Measurements from ENCODE around the gene ZNF524.
"Not testable (repeated sequence)": the region's sequence is repeated elsewhere in the genome, so short reads cannot be mapped to it uniquely, and the experiment has no call there.

Gene ZNF524

DNA sequence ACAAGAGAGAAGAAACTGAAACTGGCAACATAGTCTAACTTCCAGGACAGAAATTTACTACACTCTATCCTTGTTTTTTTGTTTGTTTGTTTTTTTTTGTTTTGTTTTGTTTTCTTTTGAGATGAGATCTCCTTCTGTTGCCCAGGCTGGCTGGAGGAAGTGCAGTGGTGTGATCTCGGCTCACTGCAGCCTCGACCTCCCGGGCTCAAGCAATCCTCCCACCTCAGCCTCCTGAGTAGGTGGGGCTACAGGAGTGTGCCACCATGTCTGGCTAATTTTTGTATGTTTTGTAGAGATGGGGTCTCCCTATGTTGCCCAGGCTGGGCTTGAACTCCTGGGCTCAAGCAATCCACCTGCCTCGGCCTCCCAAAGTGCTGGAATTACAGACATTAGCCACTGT lies 17.8 kb upstream of the ZNF524 start:
- H3K36me3 ChIP-seq (ENCODE audit: control insufficient read depth in 1 of 2, insufficient read depth in 2 of 2, low read length in 2 of 2): peaks cover 2 to 15% of the 10 kb centered on the region in 2 donors
- not testable (repeated sequence) for H3K27ac ChIP-seq (ENCODE audit: low read length); H3K27me3 ChIP-seq (ENCODE audit: low read depth, low read length); H3K9me3 ChIP-seq (ENCODE audit: control insufficient read depth in 1 of 2, low read length in 2 of 2)
- peak overlapping the region in 1 of 2 donors; percentile 9 for H3K4me3 ChIP-seq (ENCODE audit: low read depth in 1 of 2, low read length in 2 of 2)
- peaks cover 6 to 43% of the 10 kb centered on the region in 2 donors for H3K4me1 ChIP-seq (ENCODE audit: control insufficient read depth in 1 of 2, insufficient read depth in 2 of 2, low read length in 2 of 2)

DNA sequence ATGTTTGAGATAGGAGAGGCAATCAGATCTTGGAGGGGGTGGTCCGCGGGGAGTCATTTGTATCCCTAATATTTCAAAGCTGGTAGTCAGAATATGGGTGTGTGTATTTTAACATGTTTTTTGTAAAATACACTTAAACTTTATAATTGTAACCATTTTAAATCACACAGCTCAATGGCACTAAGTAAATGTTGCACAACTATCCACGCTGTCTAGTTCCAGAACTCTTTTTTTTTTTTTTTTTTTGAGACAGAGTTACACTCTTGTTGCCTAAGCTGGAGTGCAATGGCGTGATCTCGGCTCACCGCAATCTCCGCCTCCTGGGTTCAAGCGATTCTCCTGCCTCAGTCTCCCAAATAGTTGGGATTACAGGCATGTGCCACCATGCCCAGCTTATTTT lies 16.2 kb upstream of the ZNF524 start:
- H3K9me3 ChIP-seq (ENCODE audit: control insufficient read depth in 1 of 2, low read length in 2 of 2); H3K27me3 ChIP-seq (ENCODE audit: low read depth, low read length); H3K4me3 ChIP-seq (ENCODE audit: low read depth in 1 of 2, low read length in 2 of 2); H3K27ac ChIP-seq (ENCODE audit: low read length); H3K36me3 ChIP-seq (ENCODE audit: control insufficient read depth in 1 of 2, insufficient read depth in 2 of 2, low read length in 2 of 2): not testable (repeated sequence)
- H3K4me1 ChIP-seq (ENCODE audit: control insufficient read depth in 1 of 2, insufficient read depth in 2 of 2, low read length in 2 of 2): peaks cover 6 to 45% of the 10 kb centered on the region in 2 donors

DNA sequence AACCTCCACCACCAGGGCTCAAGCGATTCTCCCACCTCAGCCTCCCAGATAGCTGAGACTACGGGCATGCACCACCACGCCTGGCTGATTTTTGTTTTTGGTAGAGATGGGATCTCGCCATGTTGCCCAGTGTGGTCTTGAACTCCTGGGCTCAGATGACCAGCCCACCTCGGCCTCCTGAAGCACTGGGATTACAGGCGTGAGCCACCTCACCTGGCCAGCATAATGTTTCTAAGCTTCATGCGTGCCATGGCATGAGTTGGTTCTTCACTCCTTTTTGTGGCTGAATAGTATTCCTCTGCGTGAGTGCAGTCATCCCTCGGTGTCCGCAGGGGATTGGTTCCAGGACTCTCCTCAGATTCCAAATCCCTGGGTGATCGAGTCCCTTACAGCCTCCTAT lies 15.2 kb upstream of the ZNF524 start:
- Histone ChIP-seq H3K4me3 (ENCODE audit: low read depth in 1 of 2, low read length in 2 of 2) (no peak overlapping the region), H3K27ac (ENCODE audit: low read length) (no peak overlapping the region), H3K27me3 (ENCODE audit: low read depth, low read length) (no peaks in the 10 kb centered on the region), H3K4me1 (ENCODE audit: control insufficient read depth in 1 of 2, insufficient read depth in 2 of 2, low read length in 2 of 2) (peaks cover 6 to 40% of the 10 kb centered on the region in 2 donors), H3K9me3 (ENCODE audit: control insufficient read depth in 1 of 2, low read length in 2 of 2) (no peaks in the 10 kb centered on the region), H3K36me3 (ENCODE audit: control insufficient read depth in 1 of 2, insufficient read depth in 2 of 2, low read length in 2 of 2) (no peaks in the 10 kb centered on the region)

DNA sequence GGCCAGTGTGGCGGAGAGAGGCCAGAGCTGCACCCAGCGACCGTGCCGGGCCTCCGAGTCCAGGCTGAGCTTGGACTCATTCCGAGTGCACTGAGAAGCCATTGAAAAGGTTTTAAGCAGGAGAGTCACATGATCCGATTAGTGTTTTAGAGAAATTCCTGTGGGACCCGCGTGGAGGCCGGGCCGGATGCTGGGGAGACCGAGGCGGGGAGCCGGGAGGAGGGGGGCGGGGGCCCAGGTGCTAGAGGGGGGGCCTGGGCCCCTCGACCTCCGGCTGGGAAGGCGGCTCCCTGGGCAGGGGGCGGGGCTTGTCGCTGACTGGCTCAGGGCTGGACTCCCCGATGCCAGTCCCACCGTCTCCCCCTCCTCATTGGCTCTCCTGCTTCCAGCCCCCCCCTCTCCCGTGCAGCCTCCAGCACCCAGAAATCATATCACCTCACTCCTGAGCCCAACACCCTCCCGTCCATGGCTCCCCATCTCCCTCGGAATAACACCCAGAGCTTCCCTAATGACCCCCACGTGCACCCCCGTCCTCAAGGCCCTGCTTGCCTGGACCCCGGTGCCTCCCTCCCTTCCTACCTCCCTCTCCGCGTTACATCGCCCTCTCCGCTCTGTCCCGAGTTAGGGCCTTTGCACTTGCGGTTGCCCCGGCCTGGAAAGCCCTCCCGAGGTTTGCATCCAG lies 14.3 kb upstream of the ZNF524 start:
- Histone ChIP-seq H3K36me3 (ENCODE audit: control insufficient read depth in 1 of 2, insufficient read depth in 2 of 2, low read length in 2 of 2) (no peaks in the 10 kb centered on the region), H3K9me3 (ENCODE audit: control insufficient read depth in 1 of 2, low read length in 2 of 2) (no peaks in the 10 kb centered on the region), H3K4me1 (ENCODE audit: control insufficient read depth in 1 of 2, insufficient read depth in 2 of 2, low read length in 2 of 2) (peaks cover 6 to 37% of the 10 kb centered on the region in 2 donors), H3K27me3 (ENCODE audit: low read depth, low read length) (no peaks in the 10 kb centered on the region), H3K27ac (ENCODE audit: low read length) (no peak overlapping the region), H3K4me3 (ENCODE audit: low read depth in 1 of 2, low read length in 2 of 2) (peak overlapping the region; percentile 37 to 48)

DNA sequence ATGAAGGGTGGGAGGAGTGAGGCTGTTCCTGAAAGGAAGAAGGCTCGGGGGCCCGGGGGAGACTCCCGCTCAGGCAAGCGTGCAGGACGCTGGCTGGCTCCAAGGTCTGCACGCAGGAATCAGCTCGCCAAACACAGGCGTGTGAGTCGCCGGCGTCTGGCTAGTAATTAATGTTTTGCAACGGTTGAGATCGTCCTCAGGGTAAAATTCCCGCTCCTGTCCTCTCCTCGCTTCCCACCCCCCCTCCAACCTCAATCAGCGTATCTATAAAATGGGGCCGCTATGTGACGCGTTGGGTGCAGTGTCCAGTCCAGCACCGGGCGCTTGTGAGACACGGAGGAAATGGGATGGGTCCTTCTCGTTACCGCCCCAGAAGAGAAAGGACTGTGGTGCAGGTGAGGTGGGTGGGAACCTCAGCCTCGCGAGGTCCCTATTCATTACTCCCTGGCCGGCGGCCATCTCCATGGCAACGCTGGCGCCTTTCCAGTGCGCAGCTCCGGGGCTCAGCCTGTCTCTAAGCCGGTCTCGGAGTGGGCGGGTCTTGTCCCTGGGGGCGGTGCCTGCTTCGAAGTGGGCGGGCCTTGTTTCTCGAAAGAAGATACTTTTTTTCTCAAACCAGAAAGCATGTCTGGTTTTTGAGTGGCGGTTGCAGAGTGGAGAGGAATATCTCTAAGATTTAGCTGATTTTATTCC lies 13.0 kb upstream of the ZNF524 start:
- peak overlapping the region; percentile 39 to 52 for H3K4me3 ChIP-seq (ENCODE audit: low read depth in 1 of 2, low read length in 2 of 2)
- no peaks in the 10 kb centered on the region for H3K9me3 ChIP-seq (ENCODE audit: control insufficient read depth in 1 of 2, low read length in 2 of 2)
- no peak overlapping the region for H3K27ac ChIP-seq (ENCODE audit: low read length)
- peaks cover 0 to 24% of the 10 kb centered on the region in 2 donors for H3K4me1 ChIP-seq (ENCODE audit: control insufficient read depth in 1 of 2, insufficient read depth in 2 of 2, low read length in 2 of 2)
- H3K36me3 ChIP-seq (ENCODE audit: control insufficient read depth in 1 of 2, insufficient read depth in 2 of 2, low read length in 2 of 2): peaks cover 0 to 2% of the 10 kb centered on the region in 2 donors
- no peaks in the 10 kb centered on the region for H3K27me3 ChIP-seq (ENCODE audit: low read depth, low read length)

DNA sequence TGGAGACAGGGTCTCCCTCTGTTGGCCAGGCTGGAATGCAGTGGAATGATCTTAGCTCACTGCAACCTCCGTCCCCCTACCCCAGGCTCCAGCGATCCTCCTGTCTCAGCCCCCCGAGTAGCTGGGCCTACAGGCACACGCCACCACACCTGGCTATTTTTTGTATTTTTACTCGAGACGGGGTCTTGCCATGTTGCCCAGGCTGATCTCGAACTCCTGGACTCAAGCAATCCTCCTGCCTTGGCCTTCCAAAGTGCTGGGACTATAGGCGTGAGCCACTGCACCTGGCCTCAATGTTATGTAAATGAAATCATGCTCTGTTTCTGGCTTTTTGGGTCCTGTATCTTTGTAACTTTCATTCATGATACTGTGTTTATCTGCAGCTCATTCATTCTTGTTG lies 11.3 kb upstream of the ZNF524 start:
- Histone ChIP-seq H3K27me3 (ENCODE audit: low read depth, low read length) (no peaks in the 10 kb centered on the region), H3K27ac (ENCODE audit: low read length) (no peak overlapping the region), H3K9me3 (ENCODE audit: control insufficient read depth in 1 of 2, low read length in 2 of 2) (no peaks in the 10 kb centered on the region), H3K4me1 (ENCODE audit: control insufficient read depth in 1 of 2, insufficient read depth in 2 of 2, low read length in 2 of 2) (peaks cover 0 to 21% of the 10 kb centered on the region in 2 donors), H3K4me3 (ENCODE audit: low read depth in 1 of 2, low read length in 2 of 2) (no peak overlapping the region), H3K36me3 (ENCODE audit: control insufficient read depth in 1 of 2, insufficient read depth in 2 of 2, low read length in 2 of 2) (peaks cover 0 to 13% of the 10 kb centered on the region in 2 donors)

DNA sequence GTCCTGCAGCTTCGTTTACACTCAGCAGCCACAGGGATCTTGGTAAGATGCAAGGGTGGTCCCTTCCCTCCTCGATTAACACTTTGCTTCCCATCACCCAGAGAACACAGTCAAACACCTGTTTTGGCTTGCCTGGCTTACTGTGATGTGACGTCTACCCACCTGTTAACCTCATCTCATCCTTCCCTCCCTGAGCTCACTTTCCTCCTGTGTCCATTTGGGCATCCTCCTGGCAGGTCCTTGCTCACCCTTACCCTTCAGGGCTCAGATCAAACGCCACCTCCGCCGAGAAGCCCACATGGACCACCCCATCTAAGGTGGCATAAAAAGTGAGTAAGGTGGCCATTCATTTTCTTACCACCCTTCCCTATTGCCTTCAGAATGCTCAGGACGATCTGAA lies 10.0 kb upstream of the ZNF524 start:
- Histone ChIP-seq H3K36me3 (ENCODE audit: control insufficient read depth in 1 of 2, insufficient read depth in 2 of 2, low read length in 2 of 2) (peaks cover 5 to 16% of the 10 kb centered on the region in 2 donors), H3K27ac (ENCODE audit: low read length) (no peak overlapping the region), H3K9me3 (ENCODE audit: control insufficient read depth in 1 of 2, low read length in 2 of 2) (no peaks in the 10 kb centered on the region), H3K27me3 (ENCODE audit: low read depth, low read length) (no peaks in the 10 kb centered on the region), H3K4me1 (ENCODE audit: control insufficient read depth in 1 of 2, insufficient read depth in 2 of 2, low read length in 2 of 2) (peaks cover 0 to 21% of the 10 kb centered on the region in 2 donors), H3K4me3 (ENCODE audit: low read depth in 1 of 2, low read length in 2 of 2) (no peak overlapping the region)

DNA sequence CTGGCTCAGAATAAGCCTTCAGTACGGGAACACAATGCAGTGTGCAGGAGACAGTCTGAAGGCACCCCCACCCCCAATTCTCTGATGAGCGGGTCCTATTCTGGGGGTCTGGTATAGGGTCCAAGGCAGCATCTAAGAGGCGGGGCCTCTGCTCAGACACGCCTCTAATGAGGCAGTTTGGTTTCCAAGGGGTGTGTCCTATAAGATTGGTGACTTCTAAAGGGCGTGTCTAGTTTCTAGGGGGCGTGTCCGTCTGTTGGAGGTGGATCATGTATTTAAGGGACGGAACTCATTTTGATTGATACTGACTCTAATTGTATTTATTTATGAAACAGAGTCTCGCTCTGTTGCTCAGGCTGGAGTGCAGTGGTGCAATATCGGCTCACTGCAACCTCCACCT lies 9.5 kb upstream of the ZNF524 start:
- Histone ChIP-seq H3K4me3 (ENCODE audit: low read depth in 1 of 2, low read length in 2 of 2) (no peak overlapping the region), H3K4me1 (ENCODE audit: control insufficient read depth in 1 of 2, insufficient read depth in 2 of 2, low read length in 2 of 2) (peaks cover 0 to 18% of the 10 kb centered on the region in 2 donors), H3K27ac (ENCODE audit: low read length) (no peak overlapping the region), H3K9me3 (ENCODE audit: control insufficient read depth in 1 of 2, low read length in 2 of 2) (no peaks in the 10 kb centered on the region), H3K36me3 (ENCODE audit: control insufficient read depth in 1 of 2, insufficient read depth in 2 of 2, low read length in 2 of 2) (peaks cover 10 to 21% of the 10 kb centered on the region in 2 donors), H3K27me3 (ENCODE audit: low read depth, low read length) (no peaks in the 10 kb centered on the region)

DNA sequence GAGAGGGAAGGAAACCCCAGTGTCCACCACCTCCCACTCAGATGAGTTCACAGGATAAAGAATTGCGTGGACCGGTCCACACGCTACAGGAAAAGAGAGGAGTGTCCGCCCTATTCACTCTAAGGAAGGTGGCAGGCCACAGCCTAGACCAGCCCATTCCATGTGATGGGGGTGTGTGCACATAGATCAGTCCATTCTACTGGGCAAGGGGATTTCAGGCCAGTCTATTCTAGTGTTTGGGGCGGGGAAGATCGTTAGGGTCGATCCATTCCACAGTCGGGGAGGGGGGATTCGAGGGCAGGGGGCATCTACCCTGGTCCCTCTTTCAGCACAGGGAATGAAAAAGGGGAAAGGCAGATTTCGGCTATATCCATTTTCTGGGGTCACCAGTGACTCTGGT lies 8.5 kb upstream of the ZNF524 start:
- peaks cover 18 to 29% of the 10 kb centered on the region in 2 donors for H3K36me3 ChIP-seq (ENCODE audit: control insufficient read depth in 1 of 2, insufficient read depth in 2 of 2, low read length in 2 of 2)
- H3K4me1 ChIP-seq (ENCODE audit: control insufficient read depth in 1 of 2, insufficient read depth in 2 of 2, low read length in 2 of 2): peaks cover 0 to 9% of the 10 kb centered on the region in 2 donors
- no peaks in the 10 kb centered on the region for H3K27me3 ChIP-seq (ENCODE audit: low read depth, low read length)
- no peak overlapping the region for H3K27ac ChIP-seq (ENCODE audit: low read length)
- no peaks in the 10 kb centered on the region for H3K9me3 ChIP-seq (ENCODE audit: control insufficient read depth in 1 of 2, low read length in 2 of 2)
- H3K4me3 ChIP-seq (ENCODE audit: low read depth in 1 of 2, low read length in 2 of 2): no peak overlapping the region

DNA sequence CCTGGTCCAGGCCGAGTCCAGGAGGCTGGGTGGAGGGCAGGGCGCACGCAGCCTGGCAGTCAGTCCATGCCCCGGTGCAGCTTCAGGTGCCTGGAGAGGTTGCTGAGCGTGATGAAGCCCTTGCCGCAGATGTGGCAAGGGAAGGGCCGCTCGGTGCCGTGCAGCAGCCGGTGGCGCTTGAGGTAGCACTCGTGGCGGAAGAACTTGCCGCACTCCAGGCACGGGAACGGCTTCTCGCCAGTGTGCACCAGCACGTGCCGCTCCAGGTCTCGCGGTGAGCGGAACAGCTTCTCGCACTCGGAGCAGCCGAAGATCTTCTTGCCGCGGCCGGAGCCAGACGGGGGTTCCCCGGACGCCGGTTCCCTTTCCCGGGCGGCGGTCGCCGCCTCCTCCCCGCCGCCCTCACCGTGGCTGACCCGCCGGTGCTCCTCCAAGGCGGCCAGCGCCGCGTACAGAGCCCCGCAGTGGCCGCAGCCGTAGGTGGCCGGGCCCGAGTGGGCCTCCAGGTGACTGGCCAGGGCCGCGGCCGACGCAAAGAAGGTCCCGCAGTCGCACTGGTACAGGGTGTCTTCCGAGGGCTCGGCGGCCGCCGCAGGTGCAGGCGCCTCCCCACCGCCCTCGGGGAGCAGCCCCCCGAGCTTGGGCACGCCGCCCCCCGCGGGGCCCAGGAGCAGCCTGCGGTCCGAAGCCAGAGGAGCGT lies 7.5 kb upstream of the ZNF524 start:
- peaks cover 18 to 38% of the 10 kb centered on the region in 2 donors for H3K36me3 ChIP-seq (ENCODE audit: control insufficient read depth in 1 of 2, insufficient read depth in 2 of 2, low read length in 2 of 2)
- H3K27ac ChIP-seq (ENCODE audit: low read length): no peak overlapping the region
- no peaks in the 10 kb centered on the region for H3K9me3 ChIP-seq (ENCODE audit: control insufficient read depth in 1 of 2, low read length in 2 of 2)
- H3K27me3 ChIP-seq (ENCODE audit: low read depth, low read length): no peaks in the 10 kb centered on the region
- no peaks in the 10 kb centered on the region for H3K4me1 ChIP-seq (ENCODE audit: control insufficient read depth in 1 of 2, insufficient read depth in 2 of 2, low read length in 2 of 2)
- H3K4me3 ChIP-seq (ENCODE audit: low read depth in 1 of 2, low read length in 2 of 2): no peak overlapping the region

DNA sequence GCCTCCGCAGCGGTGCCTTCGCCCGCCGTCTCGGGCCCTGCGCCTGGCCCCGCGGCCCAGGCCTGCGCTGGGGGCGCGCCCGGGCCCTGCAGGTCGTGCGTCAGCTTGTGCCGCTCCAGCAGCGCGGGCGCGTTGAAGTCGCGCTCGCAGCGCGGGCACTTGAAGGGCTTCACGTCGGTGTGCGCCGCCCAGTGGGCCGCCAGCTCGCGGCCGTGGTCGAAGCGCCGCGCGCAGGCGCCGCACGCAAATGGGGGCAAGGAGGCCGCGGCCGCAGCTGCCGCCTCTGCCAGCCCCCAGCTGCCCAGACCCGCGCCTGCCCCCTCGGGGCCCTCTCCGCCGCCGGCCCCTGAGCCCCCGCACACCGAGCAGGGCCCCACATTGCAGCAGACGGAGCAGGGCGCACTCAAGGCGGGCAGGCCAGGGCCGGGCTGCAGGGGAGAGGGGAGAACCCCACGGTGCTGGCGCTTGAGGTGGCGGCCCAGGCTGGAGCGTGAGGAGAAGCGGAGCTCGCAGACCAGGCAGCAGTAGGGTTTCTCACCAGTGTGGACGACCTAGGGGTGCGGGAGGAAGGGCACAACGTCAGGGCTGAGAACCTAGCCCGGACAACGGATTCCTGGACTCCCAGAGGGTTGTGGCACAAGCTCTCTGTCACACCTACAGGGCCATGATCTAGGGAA lies 6.9 kb upstream of the ZNF524 start:
- Histone ChIP-seq H3K9me3 (ENCODE audit: control insufficient read depth in 1 of 2, low read length in 2 of 2) (no peaks in the 10 kb centered on the region), H3K4me3 (ENCODE audit: low read depth in 1 of 2, low read length in 2 of 2) (no peak overlapping the region), H3K27ac (ENCODE audit: low read length) (no peak overlapping the region), H3K27me3 (ENCODE audit: low read depth, low read length) (no peaks in the 10 kb centered on the region), H3K4me1 (ENCODE audit: control insufficient read depth in 1 of 2, insufficient read depth in 2 of 2, low read length in 2 of 2) (peaks cover 0 to 2% of the 10 kb centered on the region in 2 donors), H3K36me3 (ENCODE audit: control insufficient read depth in 1 of 2, insufficient read depth in 2 of 2, low read length in 2 of 2) (peaks cover 18 to 39% of the 10 kb centered on the region in 2 donors)

All from muscle layer of duodenum (tissue), 2 donors.